Thymus (tissue), 2 donors: ENCODE results near the gene CRYL1. TPM values are rescaled to one million over a fixed set of nuclear protein-coding genes. Genes with fewer than 3 reads are reported as not detected.

ENCODE experiments used
- polyA plus RNA-seq: library from polyadenylated mRNA; stranded (reverse); fragments of 200-250 nt; gene quantifications from one replicate; pipeline ENCODE4 v1.2.3, GENCODE V29; 2013
- total RNA-seq: library from RNA; stranded (reverse); fragments of 120-200 nt; gene quantifications from one replicate; pipeline ENCODE4 v1.2.4, GENCODE V29; 2013
- donor health status: healthy.

Gene CRYL1
- total and polyA plus RNA-seq, 2 donors = 10.0 to 17.5 TPM

Other genes with a start within 250 kb of the CRYL1 start
- 12.6 TPM for gene IFT88, start 41.3 kb upstream of the CRYL1 start, total RNA-seq
- gene IFT88, start 41.3 kb upstream of the CRYL1 start, polyA plus RNA-seq = 18.2 TPM
- gene IL17D, start 177.8 kb upstream of the CRYL1 start, total RNA-seq = 0.85 TPM
- gene IL17D, start 177.8 kb upstream of the CRYL1 start, polyA plus RNA-seq = 0.52 TPM
- 13.4 TPM for gene EEF1AKMT1, start 248.1 kb upstream of the CRYL1 start, total RNA-seq
- gene EEF1AKMT1, start 248.1 kb upstream of the CRYL1 start, polyA plus RNA-seq = 13.4 TPM